ENCODE results near the gene EXTL1. TPM values are rescaled to one million over a fixed set of nuclear protein-coding genes. Genes with fewer than 3 reads are reported as not detected.
"Not testable (repeated sequence)": the region's sequence is repeated elsewhere in the genome, so short reads cannot be mapped to it uniquely, and the experiment has no call there.

EXTL1 gene
- total RNA-seq, 2 donors from 2014 or later: 0.79 to 1.4 TPM

DNA sequence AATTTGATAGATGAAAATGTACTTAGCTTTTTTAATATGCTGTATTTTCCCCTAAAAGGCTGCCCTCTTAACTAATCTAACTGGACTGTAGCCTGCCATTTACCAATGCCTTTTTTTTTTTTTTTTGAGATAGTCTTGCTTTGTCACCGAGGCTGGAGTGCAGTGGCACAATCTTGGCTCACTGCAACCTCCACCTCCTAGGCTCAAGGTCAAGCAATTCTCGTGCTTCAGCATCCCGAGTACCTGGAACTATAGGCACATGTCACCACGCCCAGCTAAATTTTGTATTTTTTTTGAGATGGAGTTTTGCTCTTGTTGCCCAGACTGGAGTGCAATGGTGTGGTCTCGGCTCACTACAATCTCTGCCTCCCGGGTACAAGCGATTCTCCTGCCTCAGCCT lies 42.4 kb upstream of the EXTL1 start:
- Histone ChIP-seq H3K9me3 (no peaks in the 10 kb centered on the region), H3K4me1 (no peaks in the 10 kb centered on the region), H3K27ac (no peak overlapping the region), H3K36me3 (peaks cover 50% of the 10 kb centered on the region), H3K27me3 (no peaks in the 10 kb centered on the region), H3K4me3 (no peak overlapping the region)
- no peak for DNase-seq (ENCODE audit: low spot score)
- TF ChIP-seq, protein P1, sequence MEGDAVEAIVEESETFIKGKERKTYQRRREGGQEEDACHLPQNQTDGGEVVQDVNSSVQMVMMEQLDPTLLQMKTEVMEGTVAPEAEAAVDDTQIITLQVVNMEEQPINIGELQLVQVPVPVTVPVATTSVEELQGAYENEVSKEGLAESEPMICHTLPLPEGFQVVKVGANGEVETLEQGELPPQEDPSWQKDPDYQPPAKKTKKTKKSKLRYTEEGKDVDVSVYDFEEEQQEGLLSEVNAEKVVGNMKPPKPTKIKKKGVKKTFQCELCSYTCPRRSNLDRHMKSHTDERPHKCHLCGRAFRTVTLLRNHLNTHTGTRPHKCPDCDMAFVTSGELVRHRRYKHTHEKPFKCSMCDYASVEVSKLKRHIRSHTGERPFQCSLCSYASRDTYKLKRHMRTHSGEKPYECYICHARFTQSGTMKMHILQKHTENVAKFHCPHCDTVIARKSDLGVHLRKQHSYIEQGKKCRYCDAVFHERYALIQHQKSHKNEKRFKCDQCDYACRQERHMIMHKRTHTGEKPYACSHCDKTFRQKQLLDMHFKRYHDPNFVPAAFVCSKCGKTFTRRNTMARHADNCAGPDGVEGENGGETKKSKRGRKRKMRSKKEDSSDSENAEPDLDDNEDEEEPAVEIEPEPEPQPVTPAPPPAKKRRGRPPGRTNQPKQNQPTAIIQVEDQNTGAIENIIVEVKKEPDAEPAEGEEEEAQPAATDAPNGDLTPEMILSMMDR (IDR thresholded peaks at IDR 0.05): no peak

DNA sequence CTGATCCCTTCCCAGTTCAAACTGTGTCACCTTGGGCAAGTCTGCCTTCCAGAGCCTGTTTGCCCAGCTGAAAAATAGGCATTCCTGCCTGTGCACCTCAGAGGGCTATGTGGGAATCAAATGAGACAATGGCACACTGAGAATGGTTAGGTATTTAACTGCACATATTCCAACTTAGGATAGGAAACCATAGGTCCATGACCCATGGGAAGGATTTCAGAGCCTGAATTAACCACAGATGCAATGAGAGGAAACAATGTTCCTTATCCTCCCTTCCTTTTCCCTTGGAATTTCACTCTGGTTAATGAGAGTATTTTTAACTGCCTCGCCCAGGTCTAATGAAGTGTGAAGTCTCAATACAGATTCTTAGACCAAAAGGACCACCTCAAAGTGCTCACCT lies 36.4 kb upstream of the EXTL1 start:
- no peak for DNase-seq (ENCODE audit: low spot score)
- H3K36me3 ChIP-seq: peaks cover 39% of the 10 kb centered on the region

DNA sequence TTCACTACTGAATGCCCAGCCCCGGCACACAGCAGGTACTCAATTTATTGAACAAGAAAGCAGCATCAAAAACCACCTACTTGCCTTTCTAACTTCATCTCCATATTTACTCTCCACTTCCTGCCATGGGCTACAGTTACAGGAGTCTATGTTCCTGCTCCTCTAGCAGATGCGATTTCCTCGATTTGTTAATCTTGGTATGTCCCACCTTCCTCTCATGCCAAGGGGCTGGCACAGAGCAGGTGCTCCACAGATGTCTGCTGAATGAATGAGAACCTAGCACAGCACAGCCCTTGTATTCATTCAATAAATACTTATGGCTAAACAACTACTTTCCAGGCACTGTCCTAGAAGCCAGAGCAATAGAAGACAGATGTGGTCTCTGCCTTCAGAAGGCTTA lies 35.9 kb upstream of the EXTL1 start:
- DNase-seq (ENCODE audit: low spot score): no peak
- H3K36me3 ChIP-seq: peaks cover 37% of the 10 kb centered on the region
- H3K4me3 ChIP-seq: no peak overlapping the region
- H3K27me3 ChIP-seq: no peaks in the 10 kb centered on the region
- TF ChIP-seq, protein P1 (IDR thresholded peaks at IDR 0.05): no peak
- H3K27ac ChIP-seq: no peak overlapping the region
- peaks cover 0 to 10% of the 10 kb centered on the region in 2 donors for H3K4me1 ChIP-seq
- no peaks in the 10 kb centered on the region for H3K9me3 ChIP-seq

More for the DNA sequence above, 36.4 kb upstream of the EXTL1 start:
- Histone ChIP-seq H3K27ac (no peak overlapping the region), H3K4me1 (peaks cover 0 to 5% of the 10 kb centered on the region in 2 donors), H3K9me3 (no peaks in the 10 kb centered on the region), H3K4me3 (no peak overlapping the region), H3K27me3 (no peaks in the 10 kb centered on the region)
- TF ChIP-seq, protein P1 (IDR thresholded peaks at IDR 0.05): no peak

- peaks cover 28% of the 10 kb centered on the region for H3K36me3 ChIP-seq
- DNase-seq (ENCODE audit: low spot score); H3K9me3 ChIP-seq; H3K27me3 ChIP-seq; H3K27ac ChIP-seq; H3K4me3 ChIP-seq: not testable (repeated sequence)
- H3K4me1 ChIP-seq: peaks cover 0 to 10% of the 10 kb centered on the region in 2 donors
Measured at GRCh38 chr1:25986773-25987172, 34.8 kb upstream of the EXTL1 start.

GRCh38 chr1:25987951-25988350 lies 33.6 kb upstream of the EXTL1 start:
- DNase-seq (ENCODE audit: low spot score): no peak
- H3K4me1 ChIP-seq: peaks cover 0 to 10% of the 10 kb centered on the region in 2 donors
- TF ChIP-seq, protein P1 (IDR thresholded peaks at IDR 0.05): no peak
- no peak overlapping the region for H3K27ac ChIP-seq
- peaks cover 18% of the 10 kb centered on the region for H3K36me3 ChIP-seq
- H3K9me3 ChIP-seq: no peaks in the 10 kb centered on the region
- H3K27me3 ChIP-seq: no peaks in the 10 kb centered on the region
- no peak overlapping the region for H3K4me3 ChIP-seq

- H3K4me1 ChIP-seq: peaks cover 0 to 10% of the 10 kb centered on the region in 2 donors
- H3K36me3 ChIP-seq: peaks cover 7% of the 10 kb centered on the region
- H3K4me3 ChIP-seq: no peak overlapping the region
- no peaks in the 10 kb centered on the region for H3K27me3 ChIP-seq
- no peaks in the 10 kb centered on the region for H3K9me3 ChIP-seq
- TF ChIP-seq, protein P1 (IDR thresholded peaks at IDR 0.05): no peak
- no peak overlapping the region for H3K27ac ChIP-seq
- DNase-seq (ENCODE audit: low spot score): no peak
Measured at GRCh38 chr1:25989440-25990234, 31.9 kb upstream of the EXTL1 start.

All from right atrium auricular region (tissue), 2 donors.